SKM-1 treated with dmso at 0.1 percent for 144 hours (cell line): ENCODE data around the gene TMEM108.

ENCODE experiments used
- DNase-seq: peaks from one replicate; lab custom pipeline; 2025; ENCODE audit not compliant: unreplicated experiment; lab: John Stamatoyannopoulos, UW

The TMEM108 gene

DNA sequence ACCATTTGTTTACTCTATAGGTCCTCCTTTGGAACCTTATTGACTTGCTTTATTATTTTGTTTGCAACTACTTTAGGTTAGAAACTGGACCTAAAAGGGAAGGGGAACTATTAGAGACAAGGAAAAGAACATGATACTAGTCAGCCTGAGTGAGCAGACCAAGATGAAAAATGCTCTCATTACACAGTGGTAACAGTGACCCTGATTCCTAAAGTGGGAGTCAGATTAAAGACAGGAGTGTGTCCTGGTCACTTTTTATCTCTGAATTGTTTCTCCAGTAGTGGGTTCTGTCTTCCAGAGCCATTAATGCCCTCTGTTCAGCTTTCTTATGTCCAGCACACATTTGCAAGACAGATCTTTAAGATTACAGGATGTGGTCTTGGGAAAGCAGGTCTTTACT, 124.1 kb downstream of the TMEM108 start:
- no peak for DNase-seq

- no peak for DNase-seq
Measured at GRCh38 chr3:133162670-133163305, 124.6 kb downstream of the TMEM108 start.

DNA sequence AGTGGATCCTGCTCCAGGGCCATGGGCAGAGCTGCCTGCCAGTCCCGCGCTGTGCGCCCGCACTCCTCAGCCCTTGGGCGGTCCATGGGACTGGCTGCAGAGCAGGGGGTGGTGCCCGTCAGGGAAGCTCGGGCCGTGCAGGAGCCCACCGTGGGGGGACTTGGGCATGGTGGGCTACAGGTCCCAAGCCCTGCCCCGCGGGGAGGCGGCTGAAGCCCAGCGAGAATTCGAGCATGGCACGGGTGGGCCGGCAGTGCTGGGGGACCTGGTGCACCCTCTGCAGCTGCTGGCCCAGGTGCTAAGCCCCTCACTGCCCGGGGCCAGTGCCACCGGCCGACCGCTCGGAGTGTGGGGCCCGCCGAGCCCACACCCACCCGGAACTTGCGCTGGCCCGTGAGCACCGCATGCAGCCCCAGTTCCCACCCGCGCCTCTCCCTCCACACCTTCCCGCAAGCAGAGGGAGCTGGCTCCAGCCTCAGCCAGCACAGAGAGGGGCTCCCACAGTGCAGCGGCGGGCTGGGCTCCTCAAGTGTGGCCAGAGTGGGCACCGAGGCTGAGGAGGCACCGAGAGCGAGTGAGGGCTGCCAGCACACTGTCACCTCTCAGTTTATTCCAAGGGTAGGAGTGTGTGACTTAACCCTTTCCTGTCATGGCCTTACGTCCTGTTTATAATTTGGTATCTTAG, 129.3 kb downstream of the TMEM108 start:
- DNase-seq: no peak

- DNase-seq: no peak
Measured at GRCh38 chr3:133168025-133168401, 129.8 kb downstream of the TMEM108 start.

- DNase-seq: no peak
Measured at GRCh38 chr3:133169331-133170068, 131.3 kb downstream of the TMEM108 start.

- DNase-seq: no peak
Measured at GRCh38 chr3:133171831-133172230, 133.6 kb downstream of the TMEM108 start.

DNA sequence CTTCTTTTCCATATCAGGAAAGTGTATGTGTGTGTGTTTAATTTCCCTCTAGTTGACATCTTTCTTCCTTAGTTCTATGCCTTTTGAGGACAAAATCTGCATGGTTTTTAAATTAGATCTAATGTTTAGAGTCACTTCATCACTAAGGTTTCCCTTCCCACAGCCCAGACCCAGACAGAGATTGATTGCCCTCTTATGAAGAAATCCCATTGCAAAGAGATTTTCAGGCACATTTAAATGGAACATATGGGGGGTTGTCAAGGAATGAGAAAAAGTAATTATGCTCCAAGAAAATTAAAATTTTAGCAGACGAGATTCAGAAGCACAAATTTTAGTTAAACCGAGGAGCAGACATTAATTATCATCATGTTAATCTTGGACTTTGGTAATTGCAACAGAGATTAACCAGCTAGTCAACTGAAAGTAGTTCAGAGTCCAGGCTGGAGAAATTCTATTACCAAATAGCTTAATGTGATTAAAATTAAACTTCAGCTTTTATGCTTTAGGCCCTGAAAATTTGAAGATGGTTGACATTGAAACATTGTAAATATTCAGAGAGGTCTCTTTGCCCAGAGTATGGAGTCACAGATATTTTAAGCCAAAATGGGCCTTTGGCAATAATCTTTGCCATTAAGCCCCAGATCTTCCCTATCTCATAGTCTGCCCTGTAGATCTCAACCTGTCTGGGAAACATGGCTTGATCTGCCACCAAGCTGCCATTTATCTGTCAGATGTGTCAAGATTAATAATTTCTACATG, 143.4 kb downstream of the TMEM108 start:
- DNase-seq: no peak

DNA sequence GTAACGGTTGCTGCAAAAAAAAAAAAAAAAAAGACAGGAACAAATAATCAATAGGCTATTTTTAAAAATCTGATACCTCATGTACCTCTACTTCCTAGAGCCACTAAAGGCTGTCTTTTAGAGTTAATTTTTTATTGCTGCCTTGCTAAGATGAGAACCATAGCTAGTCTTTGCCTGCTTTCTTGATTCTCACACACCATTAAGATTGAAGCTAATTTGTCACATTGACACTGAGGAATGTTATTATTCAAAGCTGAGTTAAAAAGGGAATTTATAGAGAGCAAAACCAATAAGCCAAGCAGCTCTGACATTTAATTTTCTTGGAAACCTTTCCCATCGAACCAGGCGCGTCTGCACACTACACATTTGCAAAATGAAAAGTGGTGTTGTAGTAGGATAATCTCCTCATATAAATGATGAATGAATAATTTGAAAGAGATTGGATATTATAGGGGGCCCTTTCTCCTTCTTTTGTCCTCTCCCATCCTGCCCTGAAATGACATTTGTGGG, 149.7 kb downstream of the TMEM108 start:
- no peak for DNase-seq

- DNase-seq: no peak
Measured at GRCh38 chr3:133188996-133189395, 150.8 kb downstream of the TMEM108 start.

GRCh38 chr3:133189893-133190292, 151.7 kb downstream of the TMEM108 start:
- no peak for DNase-seq

- no peak for DNase-seq
Measured at GRCh38 chr3:133191818-133192217, 153.6 kb downstream of the TMEM108 start.

DNA sequence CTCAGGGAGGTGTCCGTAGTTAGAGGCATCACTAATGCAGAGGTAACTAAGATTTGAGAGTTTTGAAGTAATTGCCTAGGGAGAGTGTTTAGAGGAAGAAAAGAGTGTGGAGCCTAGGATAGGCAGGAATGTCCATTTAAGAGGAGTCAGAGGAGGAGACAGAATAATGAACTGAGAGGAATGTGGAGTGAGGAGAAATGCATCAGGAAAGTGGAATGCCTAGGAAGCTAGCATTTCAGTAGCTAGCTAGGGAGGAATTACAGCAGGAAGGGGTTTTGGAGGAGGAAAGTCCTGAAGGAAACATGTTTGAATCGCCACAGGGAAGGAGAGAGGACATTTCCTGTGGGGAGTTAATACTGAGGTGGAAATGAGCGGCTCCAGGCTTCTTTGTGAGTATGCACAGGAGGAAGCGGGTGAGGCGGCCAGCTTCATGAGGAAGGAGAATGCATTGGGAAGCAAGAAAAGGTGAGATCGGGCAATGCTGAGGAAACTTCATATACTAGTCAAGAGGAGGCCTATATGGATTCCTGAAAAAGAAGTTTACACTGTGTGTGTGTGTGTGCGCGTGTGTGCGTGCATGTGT, 154.3 kb downstream of the TMEM108 start:
- DNase-seq: no peak

DNA sequence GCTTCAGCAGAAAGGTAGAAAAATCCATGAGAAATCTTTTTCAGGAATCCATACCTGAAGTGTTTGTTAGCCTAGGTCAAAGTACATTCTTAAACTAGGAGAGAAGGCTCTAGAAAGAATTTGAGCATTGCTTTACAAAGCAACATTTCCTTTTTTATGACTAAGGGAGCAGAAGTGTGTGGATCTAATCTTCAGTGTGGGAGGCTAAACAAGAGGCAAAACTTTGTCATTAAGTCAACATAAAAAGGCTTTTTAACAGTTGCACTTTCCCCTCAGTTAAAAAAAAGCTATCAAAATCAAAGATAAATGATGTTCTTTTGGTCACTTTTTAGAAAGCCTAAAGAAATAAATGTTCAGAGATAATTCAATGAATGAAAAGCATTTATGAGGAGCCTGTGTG, 154.8 kb downstream of the TMEM108 start:
- DNase-seq: no peak

GRCh38 chr3:133196527-133196926, 158.3 kb downstream of the TMEM108 start:
- no peak for DNase-seq

- DNase-seq: no peak
Measured at GRCh38 chr3:133197619-133198018, 159.4 kb downstream of the TMEM108 start.

DNA sequence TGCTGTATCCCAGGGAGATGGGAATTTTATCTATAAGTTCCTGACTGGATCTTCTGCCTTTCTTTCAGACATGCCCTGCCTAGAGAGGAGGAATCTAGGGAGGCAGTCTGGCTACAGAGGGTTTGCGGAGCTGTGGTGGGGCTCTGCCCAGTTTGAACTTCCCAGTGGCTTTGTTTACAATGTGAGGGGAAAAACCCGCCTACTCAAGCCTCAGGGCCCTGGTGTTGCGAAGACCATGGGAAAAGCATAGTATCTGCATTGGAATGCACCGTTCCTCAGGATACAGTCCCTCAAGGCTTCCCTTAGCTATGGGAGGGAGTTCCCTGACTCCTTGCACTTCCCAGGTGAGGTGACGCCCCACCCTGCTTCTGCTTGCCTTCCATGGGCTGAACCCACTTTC, 168.7 kb downstream of the TMEM108 start:
- DNase-seq: no peak

- no peak for DNase-seq
Measured at GRCh38 chr3:133208184-133208583, 170.0 kb downstream of the TMEM108 start.

GRCh38 chr3:133209871-133210550, 171.8 kb downstream of the TMEM108 start:
- peak; percentile 2 for DNase-seq

DNA sequence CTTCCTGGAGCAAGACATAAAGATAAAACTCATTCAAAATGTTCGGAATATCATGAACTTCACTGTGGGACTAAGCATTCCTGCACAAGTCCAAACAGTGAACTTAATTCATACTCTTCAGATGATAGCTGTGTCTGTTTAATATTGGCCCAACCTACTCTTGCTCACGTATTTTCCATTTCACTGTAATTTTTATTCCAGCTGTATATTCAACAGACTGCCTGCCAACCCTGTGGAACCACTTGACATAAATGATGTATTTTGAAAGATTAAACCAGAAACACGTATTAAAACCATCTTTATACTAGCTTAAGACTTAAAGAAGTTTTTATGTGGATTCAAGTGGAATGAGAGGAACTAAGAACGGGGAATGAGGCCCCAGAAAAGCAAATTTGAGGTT, 172.5 kb downstream of the TMEM108 start:
- DNase-seq: no peak

GRCh38 chr3:133211449-133211848, 173.3 kb downstream of the TMEM108 start:
- DNase-seq: peak; percentile 82
